Renal pelvis (tissue), 12 donors: ENCODE data around the gene KLK1. TPM values are rescaled to one million over a fixed set of nuclear protein-coding genes. Genes with fewer than 3 reads are reported as not detected.

Experiments used
- DNase-seq: peaks from one replicate; pipeline ENCODE4 v3.0.0-alpha.2; 2013
- long read RNA-seq, 16 experiments: transcript quantifications; one replicate each; lab custom pipeline, GENCODE V29; 2026
- polyA plus RNA-seq, 3 donors: library from polyadenylated mRNA; unstranded; fragments of 120-200 nt; gene quantifications; one replicate each; pipeline ENCODE4 v1.2.1, GENCODE V29; 2013; ENCODE audit not compliant: insufficient read length in 3 of 3

The KLK1 gene
- polyA plus RNA-seq: 1 to 10 TPM; 1.2 to 1.7 (median 1.3) TPM
- long read RNA-seq, donor 1, partial matches to known transcripts: 0 of 2 reads
- long read RNA-seq, donor 1, other reads (novel, unspliced or antisense): 0 of 2 reads
- long read RNA-seq, donor 2, partial matches to known transcripts: 0 of 1 reads
- long read RNA-seq, donor 2, other reads (novel, unspliced or antisense): 0 of 1 reads
- long read RNA-seq, donor 3: 0 reads
- long read RNA-seq, donor 4, partial matches to known transcripts: 0 of 1 reads
- long read RNA-seq, donor 4, other reads (novel, unspliced or antisense): 0 of 1 reads
- long read RNA-seq, donor 5: 0 reads
- long read RNA-seq, donor 6: 0 reads
- long read RNA-seq, donor 7, partial matches to known transcripts: 0 of 1 reads
- long read RNA-seq, donor 7, other reads (novel, unspliced or antisense): 0 of 1 reads
- long read RNA-seq, donor 8, partial matches to known transcripts: 0 of 2 reads
- long read RNA-seq, donor 8, other reads (novel, unspliced or antisense): 0 of 2 reads
- long read RNA-seq, donor 9, partial matches to known transcripts: 0 of 1 reads
- long read RNA-seq, donor 9, other reads (novel, unspliced or antisense): 0 of 1 reads
- long read RNA-seq, donor 10, partial matches to known transcripts: 0 of 2 reads
- long read RNA-seq, donor 10, other reads (novel, unspliced or antisense): 0 of 2 reads
- long read RNA-seq, donor 11, partial matches to known transcripts: 0 of 2 reads
- long read RNA-seq, donor 11, other reads (novel, unspliced or antisense): 0 of 2 reads
- long read RNA-seq, donor 12: 0 reads
- long read RNA-seq, donor 13, partial matches to known transcripts: 0 of 1 reads
- long read RNA-seq, donor 13, other reads (novel, unspliced or antisense): 0 of 1 reads
- long read RNA-seq, donor 14: 0 reads
- long read RNA-seq, donor 15, transcript KLK1-204 (3 exons, 912 nt): major isoform, 12 of 12 reads
- long read RNA-seq, donor 15, partial matches to known transcripts: 0 of 12 reads
- long read RNA-seq, donor 15, other reads (novel, unspliced or antisense): 0 of 12 reads
- long read RNA-seq, donor 16: 0 reads

GRCh38 chr19:50823389-50824042 lies at the start of gene KLK1:
Gene KLK1, minus strand, starts transcription at chr19:50823787. Its CDS starts 39 bp downstream, at chr19:50823748.
- no peak for DNase-seq

GRCh38 chr19:50873056-50873455 lies 49.5 kb upstream of the KLK1 start, which contains the start of gene KLK2:
Gene KLK2, plus strand, starts transcription at chr19:50873439. Its CDS starts 35 bp downstream, at chr19:50873474.
- no peak for DNase-seq

- no peak for DNase-seq
Observed at GRCh38 chr19:50870417-50871089, 47.0 kb upstream of the KLK1 start.

GRCh38 chr19:50869479-50869878 lies 45.9 kb upstream of the KLK1 start:
- no peak for DNase-seq

GRCh38 chr19:50861496-50862286 lies 38.1 kb upstream of the KLK1 start:
- DNase-seq: peak; percentile 17

- no peak for DNase-seq
Observed at GRCh38 chr19:50861010-50861409, 37.4 kb upstream of the KLK1 start.

- no peak for DNase-seq
Observed at GRCh38 chr19:50859849-50860248, 36.3 kb upstream of the KLK1 start.

GRCh38 chr19:50858886-50859285 lies 35.3 kb upstream of the KLK1 start:
- no peak for DNase-seq

- no peak for DNase-seq
Observed at GRCh38 chr19:50857366-50857765, 33.8 kb upstream of the KLK1 start.

- no peak for DNase-seq
Observed at GRCh38 chr19:50854636-50855410, 31.2 kb upstream of the KLK1 start, which contains the start of gene KLK3. Gene KLK3, plus strand, starts transcription at chr19:50854915. Its CDS starts 41 bp downstream, at chr19:50854956.

GRCh38 chr19:50851620-50852019 lies 28.0 kb upstream of the KLK1 start:
- DNase-seq: no peak

GRCh38 chr19:50850738-50851137 lies 27.2 kb upstream of the KLK1 start:
- DNase-seq: no peak

GRCh38 chr19:50844296-50844935 lies 20.8 kb upstream of the KLK1 start:
- DNase-seq: no peak

GRCh38 chr19:50843701-50844221 lies 20.2 kb upstream of the KLK1 start:
- no peak for DNase-seq

- DNase-seq: no peak
Observed at GRCh38 chr19:50843205-50843604, 19.6 kb upstream of the KLK1 start.

GRCh38 chr19:50842130-50842529 lies 18.5 kb upstream of the KLK1 start:
- DNase-seq: no peak

- no peak for DNase-seq
Observed at GRCh38 chr19:50839712-50840655, 16.4 kb upstream of the KLK1 start.
